Immature natural killer cell (primary cell): Measurements from ENCODE around the gene JPH3. TPM values are rescaled to one million over a fixed set of nuclear protein-coding genes. Genes with fewer than 3 reads are reported as not detected.
A peak's percentile ranks its signal among the peaks of the same experiment; 100 is the strongest.
"Not testable (repeated sequence)": the region's sequence is repeated elsewhere in the genome, so short reads cannot be mapped to it uniquely, and the experiment has no call there.

Experiments used
- DNase-seq, 3 donors: peaks; one replicate each; pipeline ENCODE4 v3.0.0; 2022; ENCODE audit warnings: mixed read lengths in 1 of 3
- H3K27ac Mint-ChIP-seq, 6 donors: one replicate each; pipeline ENCODE4 v1.8.0; 2020; ENCODE audit warnings: mixed read lengths in 6 of 6, mild to moderate bottlenecking in 5 of 6, inconsistent platforms in 4 of 6, moderate library complexity in 3 of 6
- H3K27me3 Mint-ChIP-seq, 3 donors: one replicate each; pipeline ENCODE4 v1.8.0; 2020 to 2021; ENCODE audit warnings: low read depth in 3 of 3, mild to moderate bottlenecking in 3 of 3, mixed read lengths in 3 of 3, moderate library complexity in 3 of 3, inconsistent platforms in 1 of 3
- H3K36me3 Mint-ChIP-seq, 3 donors: one replicate each; pipeline ENCODE4 v1.8.0; 2020; ENCODE audit warnings: mixed read lengths in 3 of 3, inconsistent platforms in 2 of 3, mild to moderate bottlenecking in 2 of 3
- H3K4me1 Mint-ChIP-seq, 2 donors: one replicate each; pipeline ENCODE4 v1.8.0; 2020; ENCODE audit warnings: inconsistent platforms in 2 of 2, mild to moderate bottlenecking in 2 of 2, mixed read lengths in 2 of 2, moderate library complexity in 1 of 2
- H3K4me3 Mint-ChIP-seq, 5 donors: one replicate each; pipeline ENCODE4 v1.8.0; 2020; ENCODE audit warnings: mild to moderate bottlenecking in 5 of 5, mixed read lengths in 5 of 5, inconsistent platforms in 3 of 5, moderate library complexity in 3 of 5
- H3K9me3 Mint-ChIP-seq, 6 donors: one replicate each; pipeline ENCODE4 v1.8.0; 2020; ENCODE audit warnings: mild to moderate bottlenecking in 6 of 6, mixed read lengths in 6 of 6, inconsistent platforms in 4 of 6, moderate library complexity in 3 of 6
- polyA plus RNA-seq, 3 donors: library from polyadenylated mRNA; unstranded; fragments of 300-500 nt; fragmentation: Illumina TruSeq; gene quantifications; one replicate each; pipeline ENCODE4 v1.2.3, GENCODE V29; 2021

The JPH3 gene
- polyA plus RNA-seq, 3 donors from 2014 or later, result not detected

DNA sequence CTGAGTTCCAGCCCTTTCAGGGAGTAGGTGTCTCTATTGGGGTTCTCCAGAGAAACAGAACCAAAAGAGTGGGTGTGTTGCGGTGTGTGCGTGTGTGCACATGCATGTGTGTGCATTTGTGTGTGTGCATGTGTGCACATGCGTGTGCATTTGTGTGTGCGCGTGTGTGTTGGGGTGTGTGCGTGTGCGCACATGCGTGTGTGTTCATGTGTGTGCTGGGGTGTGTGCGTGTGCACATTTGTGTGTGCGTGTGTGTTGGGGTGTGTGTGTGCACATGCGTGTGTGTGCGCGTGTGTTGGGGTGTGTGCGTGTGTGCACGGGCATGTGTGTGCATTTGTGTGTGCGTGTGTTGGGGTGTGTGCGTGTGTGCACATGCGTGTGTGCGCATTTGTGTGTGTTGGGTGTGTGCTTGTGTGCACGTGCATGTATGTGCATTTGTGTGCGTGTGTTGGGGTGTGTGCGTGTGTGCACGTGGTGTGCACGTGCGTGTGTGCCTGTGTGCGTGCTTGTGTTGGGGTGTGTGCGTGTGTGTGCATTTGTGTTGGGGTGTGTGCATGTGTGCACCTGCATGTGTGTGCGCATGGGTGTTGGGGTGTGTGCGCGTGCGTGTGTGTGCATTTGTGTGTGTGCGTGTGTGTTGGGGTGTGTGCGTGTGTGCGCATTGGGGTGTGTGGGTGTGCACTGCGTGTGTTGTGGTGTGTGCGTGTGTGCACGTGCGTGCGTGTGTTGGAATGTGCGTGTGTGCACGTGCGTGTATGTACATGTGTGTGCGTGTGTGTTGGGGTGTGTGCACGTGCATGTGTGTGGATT lies 38.4 kb upstream of the JPH3 start:
- Mint-ChIP-seq H3K27ac (peak overlapping the region in 1 of 6 donors; percentile 61), H3K27me3 (peaks cover 0 to 4% (median 2%) of the 10 kb centered on the region in 3 donors), H3K4me3 (no peak overlapping the region), H3K36me3 (no peaks in the 10 kb centered on the region), H3K4me1 (no peaks in the 10 kb centered on the region), H3K9me3 (peaks cover 0 to 1% (median 0%) of the 10 kb centered on the region in 6 donors)
- DNase-seq, result no peak

DNA sequence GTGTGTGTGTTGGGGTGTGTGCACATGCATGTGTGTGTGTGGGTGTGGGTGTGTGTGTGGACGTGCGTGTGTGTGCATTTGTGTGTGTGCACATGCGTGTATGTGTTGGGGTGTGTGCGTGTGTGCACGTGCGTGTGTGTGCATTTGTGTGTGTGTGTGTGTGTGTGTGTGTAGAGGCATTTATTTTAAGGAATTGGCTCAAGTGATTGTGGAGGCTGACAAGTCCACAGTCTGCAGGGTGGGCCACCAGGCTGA lies 37.9 kb upstream of the JPH3 start:
- H3K27ac Mint-ChIP-seq, result no peak overlapping the region
- H3K36me3 Mint-ChIP-seq, result no peaks in the 10 kb centered on the region
- DNase-seq, result no peak
- H3K4me1 Mint-ChIP-seq, result no peaks in the 10 kb centered on the region
- peaks cover 0 to 6% (median 2%) of the 10 kb centered on the region in 3 donors for H3K27me3 Mint-ChIP-seq
- no peak overlapping the region for H3K4me3 Mint-ChIP-seq
- H3K9me3 Mint-ChIP-seq, result peaks cover 0 to 1% (median 0%) of the 10 kb centered on the region in 6 donors

DNA sequence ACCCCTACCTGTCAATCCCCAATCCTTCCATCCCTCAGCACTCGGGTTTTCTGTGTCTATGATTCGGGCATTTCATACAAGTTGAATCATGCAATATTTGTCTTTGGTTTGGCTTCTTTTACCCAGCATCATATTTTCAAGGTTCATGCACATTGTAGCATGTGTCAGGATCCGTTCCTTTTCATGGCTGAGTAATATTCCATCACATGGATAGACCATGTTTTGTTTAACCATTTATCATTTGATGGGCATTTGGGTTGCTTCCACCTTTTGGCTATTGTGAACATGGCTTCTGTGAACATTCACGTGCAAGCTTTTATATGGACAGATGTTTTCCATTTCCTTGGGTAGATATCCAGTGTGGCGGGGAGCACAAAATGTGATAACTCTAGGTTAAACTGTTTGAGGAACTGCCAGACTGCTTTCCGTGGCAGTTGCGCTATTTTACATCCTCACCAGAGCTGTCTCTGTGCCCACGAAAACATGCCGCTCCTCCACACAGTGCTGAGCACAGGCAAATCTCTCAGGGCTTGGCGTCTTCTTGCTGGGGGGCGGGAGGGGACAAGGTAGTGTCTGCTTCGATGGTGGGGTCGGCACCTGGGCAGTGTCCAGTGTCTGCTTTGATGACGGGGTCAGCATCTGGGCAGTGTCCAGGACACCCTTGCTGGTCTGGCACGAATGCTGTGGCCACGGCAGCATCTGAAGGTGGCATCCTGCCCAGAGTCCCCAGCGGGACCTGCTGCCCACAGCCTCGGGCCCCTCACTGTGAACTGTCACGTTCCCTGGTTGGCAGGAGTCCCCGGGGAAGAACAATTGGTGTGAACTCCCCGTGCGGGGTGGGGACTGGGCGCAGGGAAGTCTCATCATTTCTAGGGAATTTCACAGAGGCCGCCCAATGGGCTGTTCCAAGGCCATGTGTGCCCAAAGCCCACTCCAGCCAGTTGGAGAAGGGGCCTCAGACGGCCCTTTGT lies 32.4 kb upstream of the JPH3 start:
- Mint-ChIP-seq H3K4me1 (no peaks in the 10 kb centered on the region), H3K27me3 (peaks cover 0 to 5% (median 2%) of the 10 kb centered on the region in 3 donors), H3K9me3 (no peaks in the 10 kb centered on the region)

DNA sequence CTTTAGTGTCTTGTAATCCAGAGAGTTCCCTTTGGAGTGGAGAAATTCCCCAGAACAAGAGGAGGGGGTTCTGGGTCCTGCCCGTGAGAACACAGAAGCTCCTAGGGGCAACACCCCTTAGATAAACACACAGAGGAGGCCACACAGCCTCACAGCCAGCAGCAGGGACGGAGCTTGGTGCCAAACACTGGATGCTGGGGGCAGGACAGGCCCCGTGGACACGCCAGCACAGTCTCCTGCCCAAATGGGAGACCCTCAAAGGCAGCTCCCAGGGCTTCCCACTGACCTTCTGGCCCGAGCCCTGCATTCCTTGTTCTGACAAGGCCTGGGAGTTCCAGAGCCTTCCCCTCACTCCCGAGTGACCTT lies 31.8 kb upstream of the JPH3 start:
- Mint-ChIP-seq H3K4me3 (no peak overlapping the region), H3K36me3 (no peaks in the 10 kb centered on the region), H3K9me3 (no peaks in the 10 kb centered on the region), H3K27ac (no peak overlapping the region), H3K27me3 (peaks cover 0 to 5% (median 2%) of the 10 kb centered on the region in 3 donors), H3K4me1 (no peaks in the 10 kb centered on the region)
- DNase-seq, result no peak

More for the DNA sequence above, 32.4 kb upstream of the JPH3 start:
- no peaks in the 10 kb centered on the region for H3K36me3 Mint-ChIP-seq
- H3K27ac Mint-ChIP-seq, result no peak overlapping the region
- DNase-seq, result no peak
- H3K4me3 Mint-ChIP-seq, result no peak overlapping the region

DNA sequence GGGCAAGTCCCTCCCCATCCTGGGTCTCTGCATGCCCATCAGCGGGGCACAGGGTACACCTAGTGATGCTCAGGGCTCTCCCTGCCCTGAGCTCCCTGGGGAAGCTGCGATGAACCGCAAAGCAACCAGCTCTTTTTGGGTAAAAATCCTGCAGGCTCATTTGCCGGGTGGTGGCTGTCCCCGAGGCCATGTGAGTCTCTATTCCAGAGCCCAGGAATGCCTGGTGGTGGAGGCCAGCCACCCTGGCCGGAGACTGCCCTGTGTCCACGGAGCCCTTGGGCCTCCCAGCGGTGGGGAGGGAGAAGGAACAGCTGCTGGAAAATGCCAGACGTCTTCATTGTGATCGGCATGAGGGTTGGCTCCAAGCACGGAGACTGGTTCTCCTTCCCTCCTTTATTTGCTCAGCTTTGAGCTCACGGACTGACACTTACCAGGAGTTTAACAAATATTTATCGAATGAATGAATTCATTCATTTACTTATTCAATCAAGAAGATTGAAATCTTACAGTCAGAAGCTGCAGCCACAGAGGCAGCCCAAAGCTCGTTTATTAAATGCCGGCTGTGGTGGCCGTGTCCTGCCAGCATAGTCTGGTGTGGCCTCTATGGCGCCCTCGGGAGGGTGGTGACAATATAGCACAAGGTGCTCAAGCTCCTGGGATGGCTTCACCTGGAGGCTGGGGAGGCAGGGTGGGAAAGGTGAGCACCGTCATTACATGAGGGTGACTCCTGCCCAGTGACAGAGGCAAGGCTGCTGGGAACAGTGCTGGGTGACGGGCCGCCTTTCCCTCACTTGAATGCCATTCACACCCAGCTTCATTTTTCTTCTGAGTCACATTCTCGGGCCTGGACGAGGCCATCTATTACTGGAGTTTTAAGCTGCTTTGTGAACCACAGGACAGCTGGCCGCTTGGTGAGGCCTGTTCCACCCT lies 31.1 kb upstream of the JPH3 start:
- Mint-ChIP-seq H3K4me1 (no peaks in the 10 kb centered on the region), H3K27ac (no peak overlapping the region), H3K9me3 (no peaks in the 10 kb centered on the region), H3K36me3 (no peaks in the 10 kb centered on the region), H3K4me3 (no peak overlapping the region), H3K27me3 (peaks cover 0 to 5% (median 2%) of the 10 kb centered on the region in 3 donors)
- DNase-seq, result no peak

DNA sequence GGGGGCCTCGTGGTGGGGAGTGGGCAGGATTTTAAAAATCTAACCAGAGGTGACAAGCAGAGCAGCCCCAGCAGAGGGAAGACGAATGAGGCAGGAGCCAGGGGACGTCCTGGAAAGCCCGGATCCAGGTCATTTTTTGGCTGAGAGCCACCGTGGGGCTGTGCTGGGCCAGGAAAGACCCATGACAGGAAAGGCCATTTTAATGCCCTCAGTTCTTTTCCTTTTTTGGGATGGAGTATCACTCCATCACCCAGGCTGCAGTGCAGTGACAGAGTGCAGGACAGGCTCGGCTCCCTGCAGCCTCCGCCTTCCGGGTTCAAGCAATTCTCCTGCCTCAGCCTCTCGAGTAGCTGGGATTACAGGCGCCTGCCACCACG lies 30.5 kb upstream of the JPH3 start:
- DNase-seq, result no peak
- no peaks in the 10 kb centered on the region for H3K9me3 Mint-ChIP-seq
- no peak overlapping the region for H3K4me3 Mint-ChIP-seq
- H3K27ac Mint-ChIP-seq, result no peak overlapping the region
- peaks cover 0 to 5% (median 5%) of the 10 kb centered on the region in 3 donors for H3K27me3 Mint-ChIP-seq
- no peaks in the 10 kb centered on the region for H3K36me3 Mint-ChIP-seq
- no peaks in the 10 kb centered on the region for H3K4me1 Mint-ChIP-seq

DNA sequence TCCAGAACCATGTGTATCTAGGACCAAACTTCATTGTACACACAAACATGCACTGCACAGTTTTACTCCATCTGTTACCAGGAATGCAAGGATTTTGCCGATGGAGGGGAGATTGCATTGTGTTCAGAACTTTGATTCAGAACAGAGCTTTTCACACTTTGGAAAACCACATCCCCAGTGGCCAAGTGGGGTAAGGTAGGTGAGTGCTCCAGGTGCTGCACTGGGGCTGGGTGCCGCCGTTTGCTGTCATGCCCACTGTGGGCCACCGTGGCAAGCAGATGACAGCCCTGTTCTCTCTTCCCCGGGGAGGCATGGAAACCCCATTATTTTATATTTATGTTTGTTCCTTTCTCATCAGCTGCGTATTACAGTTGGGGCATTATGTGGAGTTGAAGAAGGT lies 29.3 kb upstream of the JPH3 start:
- Mint-ChIP-seq H3K36me3 (no peaks in the 10 kb centered on the region), H3K27me3 (peaks cover 0 to 5% (median 5%) of the 10 kb centered on the region in 3 donors), H3K4me3 (no peak overlapping the region), H3K9me3 (no peaks in the 10 kb centered on the region), H3K4me1 (no peaks in the 10 kb centered on the region), H3K27ac (no peak overlapping the region)
- DNase-seq, result no peak

DNA sequence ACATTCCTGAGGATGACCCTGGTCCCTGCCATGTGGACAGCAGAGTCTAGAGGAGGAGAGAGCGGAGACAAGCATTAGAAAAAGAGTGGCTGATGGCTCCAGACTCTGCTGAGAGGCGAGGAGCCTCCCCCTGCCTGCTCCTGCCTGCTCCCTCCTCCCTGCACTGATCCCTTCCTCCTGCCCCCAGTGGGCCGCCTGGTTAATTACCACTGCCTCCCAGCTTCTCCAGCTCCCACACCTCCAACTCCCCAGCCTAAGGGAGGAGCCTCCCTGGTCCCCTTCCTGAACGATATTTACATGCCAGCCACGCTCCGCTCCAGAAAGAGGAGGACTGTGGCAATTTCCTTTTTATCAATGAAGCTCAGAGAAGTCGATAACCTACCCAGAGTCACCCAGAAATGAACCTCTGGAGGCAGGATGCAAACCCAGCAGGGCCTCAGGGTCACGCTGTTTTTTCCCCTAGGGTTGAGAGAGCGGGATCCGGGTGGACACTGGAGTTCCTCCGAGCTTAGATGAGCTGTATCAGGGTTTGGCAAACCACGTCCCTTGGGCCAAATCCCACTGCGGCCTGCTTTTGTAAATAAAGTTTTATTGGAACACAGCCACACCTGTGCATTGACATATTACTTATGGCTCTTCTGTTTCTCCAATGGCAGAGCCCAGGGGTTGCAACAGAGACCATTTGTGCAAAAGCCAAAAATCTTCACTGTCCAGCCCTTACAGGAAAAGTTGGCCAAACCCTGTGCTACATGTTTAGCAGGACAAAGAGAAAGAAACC lies 27.1 kb upstream of the JPH3 start:
- Mint-ChIP-seq H3K4me3 (no peak overlapping the region), H3K4me1 (no peaks in the 10 kb centered on the region), H3K27ac (no peak overlapping the region)

DNA sequence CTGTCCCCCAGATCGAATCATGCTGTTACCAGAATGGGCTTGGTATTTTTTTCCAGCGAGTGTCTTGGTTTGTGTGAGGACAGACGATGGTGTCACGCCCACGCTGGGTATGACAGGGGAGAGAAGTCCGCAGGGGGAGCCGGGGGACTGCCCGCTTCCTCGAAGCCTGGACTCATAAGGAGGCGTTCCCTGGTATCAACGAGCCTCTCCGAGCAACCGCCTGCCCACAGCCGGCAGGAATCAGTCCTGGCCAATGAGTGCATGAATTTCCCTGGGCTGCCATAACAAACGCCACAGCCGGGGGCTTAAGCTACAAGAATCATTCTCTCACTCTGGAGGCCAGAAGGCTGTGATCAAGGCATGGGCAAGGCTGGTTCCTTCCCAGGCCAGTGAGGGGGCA lies 26.1 kb upstream of the JPH3 start:
- no peak overlapping the region for H3K27ac Mint-ChIP-seq
- no peak for DNase-seq
- no peak overlapping the region for H3K4me3 Mint-ChIP-seq
- H3K36me3 Mint-ChIP-seq, result peaks cover 0 to 4% (median 0%) of the 10 kb centered on the region in 3 donors
- H3K9me3 Mint-ChIP-seq, result no peaks in the 10 kb centered on the region
- H3K4me1 Mint-ChIP-seq, result no peaks in the 10 kb centered on the region
- H3K27me3 Mint-ChIP-seq, result peaks cover 0 to 5% (median 4%) of the 10 kb centered on the region in 3 donors

More for the DNA sequence above, 27.1 kb upstream of the JPH3 start:
- Mint-ChIP-seq H3K27me3 (peaks cover 0 to 7% (median 5%) of the 10 kb centered on the region in 3 donors), H3K36me3 (peaks cover 0 to 4% (median 0%) of the 10 kb centered on the region in 3 donors), H3K9me3 (no peaks in the 10 kb centered on the region)
- DNase-seq, result no peak

DNA sequence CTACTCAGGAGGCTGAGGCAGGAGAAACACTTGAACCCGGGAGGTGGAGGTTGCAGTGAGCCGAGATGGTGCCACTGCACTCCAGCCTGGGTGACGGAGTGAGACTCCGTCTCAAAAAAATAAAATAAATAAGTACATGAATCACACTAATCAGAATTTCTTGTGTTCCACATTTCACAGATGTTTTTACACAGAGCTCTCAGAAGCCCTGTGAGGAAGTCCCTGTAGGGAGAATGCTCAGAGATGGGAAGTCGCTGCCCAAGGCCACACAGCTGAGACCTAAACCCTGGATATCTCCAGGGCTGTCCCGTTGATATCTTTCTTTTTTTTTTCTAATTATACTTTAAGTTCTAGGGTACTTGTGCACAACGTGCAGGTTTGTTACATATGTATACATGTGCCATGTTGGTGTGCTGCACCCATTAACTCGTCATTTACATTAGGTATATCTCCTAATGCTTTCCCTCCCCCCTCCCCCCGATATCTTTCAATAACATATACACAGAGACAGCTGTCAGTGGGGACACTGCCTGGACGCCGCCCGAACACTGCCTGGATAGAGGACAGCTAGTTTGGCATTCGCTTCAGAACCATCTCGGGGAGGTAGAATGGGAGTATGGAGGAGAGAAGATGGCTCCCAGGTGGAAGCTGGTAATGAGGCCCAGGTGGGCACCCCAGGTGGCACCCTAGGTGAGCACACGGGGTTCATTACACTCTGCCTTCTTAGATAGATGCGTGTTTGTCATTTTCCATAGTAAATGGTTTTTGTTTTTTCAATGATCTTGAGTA lies 24.0 kb upstream of the JPH3 start:
- H3K36me3 Mint-ChIP-seq, H3K4me1 Mint-ChIP-seq, H3K4me3 Mint-ChIP-seq, DNase-seq, H3K27me3 Mint-ChIP-seq, H3K27ac Mint-ChIP-seq, H3K9me3 Mint-ChIP-seq: not testable (repeated sequence)

DNA sequence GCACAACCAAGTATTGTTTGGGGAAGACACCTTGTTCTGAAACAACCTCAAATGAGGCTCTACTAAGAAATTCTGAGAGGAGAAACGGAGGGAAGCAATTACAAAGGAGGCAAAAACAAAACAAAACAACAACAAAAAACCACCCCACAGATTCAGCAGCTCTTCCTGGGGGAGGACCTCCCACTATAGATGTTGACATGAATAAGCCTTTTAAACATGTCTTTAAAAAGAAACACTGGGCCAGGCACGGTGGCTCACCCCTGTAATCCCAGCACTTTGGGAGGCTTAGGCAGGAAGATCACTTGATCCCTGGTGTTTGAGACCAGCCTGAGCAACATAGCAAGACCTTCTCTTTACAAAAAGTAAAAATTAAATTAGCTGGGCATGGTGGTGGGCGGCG lies 22.6 kb upstream of the JPH3 start:
- peaks cover 0 to 4% (median 0%) of the 10 kb centered on the region in 3 donors for H3K36me3 Mint-ChIP-seq
- no peaks in the 10 kb centered on the region for H3K4me1 Mint-ChIP-seq
- DNase-seq, result no peak
- H3K27ac Mint-ChIP-seq, result no peak overlapping the region
- H3K4me3 Mint-ChIP-seq, result no peak overlapping the region
- H3K9me3 Mint-ChIP-seq, result no peaks in the 10 kb centered on the region
- peaks cover 4 to 10% (median 10%) of the 10 kb centered on the region in 3 donors for H3K27me3 Mint-ChIP-seq

DNA sequence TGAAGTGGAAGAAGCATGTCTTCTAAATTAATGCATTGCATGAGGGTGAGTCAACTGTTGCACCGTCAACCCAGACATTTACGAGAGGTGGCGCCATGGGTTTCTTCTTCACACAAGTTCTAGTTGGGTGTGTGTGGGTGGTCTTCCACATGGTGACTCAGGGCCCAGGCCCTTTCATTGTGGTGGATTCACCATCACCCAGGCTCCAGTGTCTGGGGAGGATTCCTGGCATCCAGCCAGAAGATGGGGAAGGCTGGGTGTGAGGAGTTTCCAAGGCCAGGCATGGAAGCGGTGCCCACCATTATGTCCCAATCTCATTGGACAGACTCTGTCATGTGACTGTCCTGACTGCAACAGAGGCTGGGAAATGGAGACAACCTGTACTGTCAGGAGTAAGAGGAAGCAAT lies 21.4 kb upstream of the JPH3 start:
- no peaks in the 10 kb centered on the region for H3K4me1 Mint-ChIP-seq
- H3K9me3 Mint-ChIP-seq, result no peaks in the 10 kb centered on the region
- no peak overlapping the region for H3K4me3 Mint-ChIP-seq
- H3K27me3 Mint-ChIP-seq, result peaks cover 4 to 12% (median 10%) of the 10 kb centered on the region in 3 donors
- DNase-seq, result no peak
- H3K36me3 Mint-ChIP-seq, result peaks cover 0 to 4% (median 0%) of the 10 kb centered on the region in 3 donors
- no peak overlapping the region for H3K27ac Mint-ChIP-seq
